ENCODE measurements around the gene NTM.

- TF ChIP-seq POLR2AphosphoS5 (IDR thresholded peaks at IDR 0.05; ENCODE audit: borderline replicate concordance, low read depth, low read length) (no peak), EZH2 (IDR thresholded peaks at IDR 0.05) (no peak), FOXP2 (optimal IDR thresholded peaks at IDR 0.05; ENCODE audit: control extremely low read depth, extremely low read length, insufficient read depth) (no peak)
Measured at GRCh38 chr11:131633921-131634715, 263.7 kb downstream of the NTM start.
